Fibroblast of lung (primary cell): ENCODE results near the gene IL1RN. TPM values are rescaled to one million over a fixed set of nuclear protein-coding genes. Genes with fewer than 3 reads are reported as not detected.

Experiments
- DNase-seq, 2 donors: peaks; one replicate each; pipeline versions ENCODE4 v3.0.0 to v3.0.0-alpha.2; 2010; ENCODE audit warnings: low read depth in 2 of 2
- H2AFZ ChIP-seq: 2 replicates; pipeline ENCODE4 v1.5.1; 2012; ENCODE audit warnings: low read length, control low read depth, inconsistent platforms
- H3K27ac ChIP-seq: 2 replicates; pipeline ENCODE4 v1.5.1; 2011; ENCODE audit warnings: low read length, control low read depth; ENCODE audit not compliant: insufficient read depth
- H3K27me3 ChIP-seq: 2 replicates; pipeline ENCODE4 v1.5.1; 2011; ENCODE audit warnings: mild to moderate bottlenecking, low read length; ENCODE audit not compliant: control insufficient read depth, insufficient read depth
- H3K36me3 ChIP-seq: 2 replicates; pipeline ENCODE4 v1.5.1; 2011; ENCODE audit warnings: low read length; ENCODE audit not compliant: control insufficient read depth, insufficient read depth
- H3K4me1 ChIP-seq: 2 replicates; pipeline ENCODE4 v1.5.1; 2011; ENCODE audit warnings: low read length; ENCODE audit not compliant: control insufficient read depth, insufficient read depth; ENCODE audit errors: extremely low read depth
- H3K4me2 ChIP-seq: 2 replicates; pipeline ENCODE4 v1.5.1; 2011; ENCODE audit warnings: low read length, control low read depth; ENCODE audit not compliant: insufficient read depth; ENCODE audit errors: extremely low read depth
- H3K4me3 ChIP-seq, 4 experiments: fragments of 200-600 bp in 1 of 4; sonication (generic) in 1 of 4; replicated peaks in 1 of 4; 2 replicates each; pipeline ENCODE4 v1.5.1; 2011 to 2016; ENCODE audit warnings: low read length in 4 of 4, low read depth in 3 of 4, mild to moderate bottlenecking in 3 of 4, control low read depth in 2 of 4, inconsistent platforms in 1 of 4, mixed read lengths in 1 of 4; ENCODE audit not compliant: insufficient read depth in 1 of 4; ENCODE audit errors: control extremely low read depth in 1 of 4
- H3K79me2 ChIP-seq: 2 replicates; pipeline ENCODE4 v1.5.1; 2012; ENCODE audit warnings: mild to moderate bottlenecking, low read length, inconsistent platforms; ENCODE audit not compliant: control insufficient read depth, insufficient read depth
- H3K9ac ChIP-seq: 2 replicates; pipeline ENCODE4 v1.5.1; 2011; ENCODE audit warnings: mild to moderate bottlenecking, low read length, control low read depth; ENCODE audit not compliant: insufficient read depth
- H3K9me3 ChIP-seq: 2 replicates; pipeline ENCODE4 v1.5.1; 2012; ENCODE audit warnings: low read depth, low read length; ENCODE audit not compliant: control insufficient read depth, insufficient read depth
- H4K20me1 ChIP-seq: 2 replicates; pipeline ENCODE4 v1.5.1; 2011; ENCODE audit warnings: low read length; ENCODE audit not compliant: control insufficient read depth, insufficient read depth; ENCODE audit errors: extremely low read depth
- EZH2 ChIP-seq: IDR thresholded peaks from 2 replicates; pipeline ENCODE4 v1.5.1; 2012; ENCODE audit warnings: low read length, control low read depth, mild to moderate bottlenecking; ENCODE audit errors: missing control alignments
- polyA plus RNA-seq, 2 donors: library from polyadenylated mRNA; depleted of rRNA in 1 of 2; stranded (reverse) in 1 of 2; unstranded in 1 of 2; fragments of >200 nt; gene quantifications; 2 replicates each; pipeline ENCODE4 v1.2.1, GENCODE V29; 2011 to 2012; ENCODE audit warnings: missing spikeins in 1 of 2
- total RNA-seq: library from RNA; depleted of rRNA; stranded (reverse); fragments of >200 nt; gene quantifications from 2 replicates; pipeline ENCODE4 v1.2.1, GENCODE V29; 2014
- TF ChIP-seq, protein P1 (sequence below), 2 donors: IDR thresholded peaks in 1 of 2; conservative IDR thresholded peaks in 1 of 2; 1 replicate in 1 of 2; 2 replicates in 1 of 2; pipeline ENCODE4 v1.5.1; 2011 to 2012; ENCODE audit warnings: low read length in 2 of 2, control low read depth in 1 of 2, inconsistent platforms in 1 of 2, low read depth in 1 of 2, mild to moderate bottlenecking in 1 of 2

Gene IL1RN
- total and polyA plus RNA-seq, 2 donors (not counting 1 experiment from before 2014, with no cell fraction given), result 0.06 TPM; not detected in 1

DNA sequence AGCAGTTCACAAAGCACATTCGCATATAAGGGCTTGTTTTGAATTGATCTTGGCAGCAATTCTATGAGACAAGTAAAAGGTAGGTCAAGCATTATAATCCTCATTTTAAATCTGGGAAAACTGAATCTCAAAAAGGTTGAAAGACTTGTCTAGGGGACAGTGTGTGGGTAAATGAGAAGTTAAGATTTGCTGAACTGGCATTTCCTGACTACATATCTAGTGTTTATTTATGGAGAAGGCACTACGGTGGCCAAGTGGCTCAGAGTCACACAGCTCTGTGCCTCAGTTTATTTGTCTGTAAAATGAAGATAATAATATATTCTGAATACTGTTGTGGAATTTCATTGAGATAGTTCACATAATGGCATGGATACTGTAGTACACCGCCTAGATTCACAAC, 16.3 kb upstream of the IL1RN start:
- Histone ChIP-seq H4K20me1 (no peaks in the 10 kb centered on the region), H3K27me3 (no peaks in the 10 kb centered on the region), H3K27ac (no peak overlapping the region), H2AFZ (no peak overlapping the region), H3K79me2 (no peaks in the 10 kb centered on the region), H3K4me1 (no peaks in the 10 kb centered on the region), H3K9ac (no peak overlapping the region), H3K36me3 (no peaks in the 10 kb centered on the region), H3K4me2 (no peak overlapping the region), H3K9me3 (no peaks in the 10 kb centered on the region), H3K4me3 (no peak overlapping the region)
- no peak for DNase-seq
- TF ChIP-seq EZH2, result no peak

DNA sequence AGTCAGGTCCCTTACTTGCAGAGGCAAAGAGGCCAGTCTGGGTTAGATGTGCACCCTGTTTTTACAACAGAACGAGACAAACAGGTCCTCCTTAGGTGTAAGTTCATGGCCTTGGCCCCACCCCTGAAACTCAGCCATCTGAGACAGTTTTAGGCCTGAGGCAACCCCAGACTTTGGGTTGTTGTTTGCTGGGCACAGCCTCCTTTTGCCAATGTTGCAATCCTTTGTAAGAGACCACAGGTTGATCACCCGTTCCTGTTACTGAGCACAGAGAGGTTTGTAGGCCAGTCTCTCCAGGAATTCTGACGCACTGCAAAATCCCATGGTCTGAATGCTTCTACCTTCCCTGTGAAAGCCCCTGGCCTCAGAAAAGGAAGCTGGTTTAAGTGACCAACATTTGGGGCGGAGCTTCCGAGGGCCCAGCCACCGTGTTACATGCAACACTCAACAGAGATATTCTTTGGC, 15.5 kb upstream of the IL1RN start:
- Histone ChIP-seq H2AFZ (no peak overlapping the region), H3K79me2 (no peaks in the 10 kb centered on the region), H3K4me2 (no peak overlapping the region), H3K36me3 (no peaks in the 10 kb centered on the region), H3K9me3 (no peaks in the 10 kb centered on the region), H3K27ac (no peak overlapping the region), H4K20me1 (no peaks in the 10 kb centered on the region), H3K4me1 (no peaks in the 10 kb centered on the region), H3K27me3 (no peaks in the 10 kb centered on the region), H3K4me3 (no peak overlapping the region), H3K9ac (no peak overlapping the region)
- TF ChIP-seq, protein P1, sequence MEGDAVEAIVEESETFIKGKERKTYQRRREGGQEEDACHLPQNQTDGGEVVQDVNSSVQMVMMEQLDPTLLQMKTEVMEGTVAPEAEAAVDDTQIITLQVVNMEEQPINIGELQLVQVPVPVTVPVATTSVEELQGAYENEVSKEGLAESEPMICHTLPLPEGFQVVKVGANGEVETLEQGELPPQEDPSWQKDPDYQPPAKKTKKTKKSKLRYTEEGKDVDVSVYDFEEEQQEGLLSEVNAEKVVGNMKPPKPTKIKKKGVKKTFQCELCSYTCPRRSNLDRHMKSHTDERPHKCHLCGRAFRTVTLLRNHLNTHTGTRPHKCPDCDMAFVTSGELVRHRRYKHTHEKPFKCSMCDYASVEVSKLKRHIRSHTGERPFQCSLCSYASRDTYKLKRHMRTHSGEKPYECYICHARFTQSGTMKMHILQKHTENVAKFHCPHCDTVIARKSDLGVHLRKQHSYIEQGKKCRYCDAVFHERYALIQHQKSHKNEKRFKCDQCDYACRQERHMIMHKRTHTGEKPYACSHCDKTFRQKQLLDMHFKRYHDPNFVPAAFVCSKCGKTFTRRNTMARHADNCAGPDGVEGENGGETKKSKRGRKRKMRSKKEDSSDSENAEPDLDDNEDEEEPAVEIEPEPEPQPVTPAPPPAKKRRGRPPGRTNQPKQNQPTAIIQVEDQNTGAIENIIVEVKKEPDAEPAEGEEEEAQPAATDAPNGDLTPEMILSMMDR (conservative IDR thresholded peaks at IDR 0.05 in 1 of 2, IDR thresholded peaks at IDR 0.05 in 1 of 2; ENCODE audit: low read depth in 1 of 2, low read length in 2 of 2), result no peak
- no peak for TF ChIP-seq EZH2
- no peak for DNase-seq

DNA sequence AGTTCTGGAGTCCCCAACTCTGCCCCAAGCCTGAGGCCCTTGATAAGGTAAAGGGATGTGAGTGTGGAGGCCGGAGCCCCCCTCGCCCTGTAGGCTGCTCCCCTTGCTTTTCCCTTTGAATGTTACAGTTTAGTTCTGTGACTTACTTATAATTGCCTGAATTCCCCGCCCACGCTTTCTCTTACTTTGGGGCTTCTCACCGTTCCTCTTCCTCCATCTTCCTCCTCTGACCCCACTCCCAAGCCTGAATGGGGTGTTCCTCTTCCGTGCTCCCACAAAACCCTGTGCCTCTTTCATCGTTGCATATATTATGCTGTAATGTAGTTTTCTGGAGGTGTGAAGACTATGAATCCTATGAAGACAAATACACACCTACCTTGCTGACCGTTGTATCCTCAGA, 15.0 kb upstream of the IL1RN start:
- no peaks in the 10 kb centered on the region for H3K79me2 ChIP-seq
- H3K9me3 ChIP-seq, result no peaks in the 10 kb centered on the region
- H4K20me1 ChIP-seq, result no peaks in the 10 kb centered on the region
- H3K4me3 ChIP-seq, result no peak overlapping the region
- no peaks in the 10 kb centered on the region for H3K27me3 ChIP-seq
- no peaks in the 10 kb centered on the region for H3K36me3 ChIP-seq
- H3K9ac ChIP-seq, result no peak overlapping the region
- H3K4me2 ChIP-seq, result no peak overlapping the region
- H2AFZ ChIP-seq, result no peak overlapping the region
- DNase-seq, result no peak
- H3K4me1 ChIP-seq, result no peaks in the 10 kb centered on the region
- no peak overlapping the region for H3K27ac ChIP-seq
- TF ChIP-seq, protein P1 (conservative IDR thresholded peaks at IDR 0.05 in 1 of 2, IDR thresholded peaks at IDR 0.05 in 1 of 2; ENCODE audit: low read depth in 1 of 2, low read length in 2 of 2), result no peak
- no peak for TF ChIP-seq EZH2
